ENCODE data around the gene GIMAP2. TPM values are rescaled to one million over a fixed set of nuclear protein-coding genes. Genes with fewer than 3 reads are reported as not detected.
A peak's percentile ranks its signal among the peaks of the same experiment; 100 is the strongest.
"Not testable (repeated sequence)": the region's sequence is repeated elsewhere in the genome, so short reads cannot be mapped to it uniquely, and the experiment has no call there.

The GIMAP2 gene
- 18.8 TPM for total RNA-seq
- polyA plus RNA-seq, result 10.1 TPM

- Histone ChIP-seq H3K4me1 (ENCODE audit: insufficient read depth) (no peaks in the 10 kb centered on the region), H3K4me3 (ENCODE audit: low read depth, low read length) (peak within 1 kb of the TSS; percentile 49), H3K36me3 (ENCODE audit: insufficient read depth) (peaks cover 3% of the 10 kb centered on the region), H3K27ac (ENCODE audit: low read depth) (peak within 1 kb of the TSS; percentile 65)
- WGBS, result 18% methylated on average over 6 of the region's 6 CpGs
- no peak for DNase-seq (ENCODE audit: extremely low spot score)
Observed at GRCh38 chr7:150685219-150686029, at the start of gene GIMAP2. TSS of gene GIMAP2 (plus strand) at chr7:150685706. CDS start at chr7:150687060, 1,354 bp downstream.

GRCh38 chr7:150641854-150642253 is 43.7 kb upstream of the GIMAP2 start:
- DNase-seq (ENCODE audit: extremely low spot score), result no peak

GRCh38 chr7:150642926-150643325 is 42.6 kb upstream of the GIMAP2 start:
- Histone ChIP-seq H3K4me3 (ENCODE audit: low read depth, low read length) (no peak overlapping the region), H3K4me1 (ENCODE audit: insufficient read depth) (no peaks in the 10 kb centered on the region), H3K27ac (ENCODE audit: low read depth) (no peak overlapping the region), H3K36me3 (ENCODE audit: insufficient read depth) (no peaks in the 10 kb centered on the region)
- no peak for DNase-seq (ENCODE audit: extremely low spot score)
- 81% methylated on average over 5 of the region's 5 CpGs for WGBS

More at GRCh38 chr7:150641854-150642253, 43.7 kb upstream of the GIMAP2 start:
- H3K36me3 ChIP-seq (ENCODE audit: insufficient read depth), result no peaks in the 10 kb centered on the region
- no peak overlapping the region for H3K4me3 ChIP-seq (ENCODE audit: low read depth, low read length)
- no peak overlapping the region for H3K27ac ChIP-seq (ENCODE audit: low read depth)
- no peaks in the 10 kb centered on the region for H3K4me1 ChIP-seq (ENCODE audit: insufficient read depth)

GRCh38 chr7:150645259-150646020 is 40.1 kb upstream of the GIMAP2 start:
- Histone ChIP-seq H3K4me1 (ENCODE audit: insufficient read depth) (no peaks in the 10 kb centered on the region), H3K36me3 (ENCODE audit: insufficient read depth) (no peaks in the 10 kb centered on the region), H3K4me3 (ENCODE audit: low read depth, low read length) (no peak overlapping the region), H3K27ac (ENCODE audit: low read depth) (no peak overlapping the region)
- DNase-seq (ENCODE audit: extremely low spot score), result no peak
- 77% methylated on average over 6 of the region's 6 CpGs for WGBS

GRCh38 chr7:150648353-150649079 is 37.0 kb upstream of the GIMAP2 start:
- Histone ChIP-seq H3K4me1 (ENCODE audit: insufficient read depth) (no peaks in the 10 kb centered on the region), H3K27ac (ENCODE audit: low read depth) (no peak overlapping the region), H3K36me3 (ENCODE audit: insufficient read depth) (no peaks in the 10 kb centered on the region), H3K4me3 (ENCODE audit: low read depth, low read length) (no peak overlapping the region)
- WGBS, result 62% methylated on average over 3 of the region's 3 CpGs
- no peak for DNase-seq (ENCODE audit: extremely low spot score)

- DNase-seq (ENCODE audit: extremely low spot score), result no peak
- H3K4me3 ChIP-seq (ENCODE audit: low read depth, low read length), result no peak overlapping the region
- H3K27ac ChIP-seq (ENCODE audit: low read depth), result no peak overlapping the region
- H3K4me1 ChIP-seq (ENCODE audit: insufficient read depth), result no peaks in the 10 kb centered on the region
- no peaks in the 10 kb centered on the region for H3K36me3 ChIP-seq (ENCODE audit: insufficient read depth)
- WGBS, result 44% methylated on average over 3 of the region's 3 CpGs
Observed at GRCh38 chr7:150649080-150649385, 36.5 kb upstream of the GIMAP2 start.

- no peak for DNase-seq (ENCODE audit: extremely low spot score)
- H3K4me1 ChIP-seq (ENCODE audit: insufficient read depth), result no peaks in the 10 kb centered on the region
- H3K4me3 ChIP-seq (ENCODE audit: low read depth, low read length), result no peak overlapping the region
- no peak overlapping the region for H3K27ac ChIP-seq (ENCODE audit: low read depth)
- no peaks in the 10 kb centered on the region for H3K36me3 ChIP-seq (ENCODE audit: insufficient read depth)
- 66% methylated on average over 2 of the region's 2 CpGs for WGBS
Observed at GRCh38 chr7:150654692-150655091, 30.8 kb upstream of the GIMAP2 start.

- H3K27ac ChIP-seq (ENCODE audit: low read depth), result no peak overlapping the region
Observed at GRCh38 chr7:150656047-150656446, 29.5 kb upstream of the GIMAP2 start.

GRCh38 chr7:150657526-150657925 is 28.0 kb upstream of the GIMAP2 start:
- DNase-seq (ENCODE audit: extremely low spot score), result no peak

More at GRCh38 chr7:150656047-150656446, 29.5 kb upstream of the GIMAP2 start:
- 77% methylated on average over 5 of the region's 5 CpGs for WGBS
- no peaks in the 10 kb centered on the region for H3K4me1 ChIP-seq (ENCODE audit: insufficient read depth)
- no peak for DNase-seq (ENCODE audit: extremely low spot score)
- no peaks in the 10 kb centered on the region for H3K36me3 ChIP-seq (ENCODE audit: insufficient read depth)
- H3K4me3 ChIP-seq (ENCODE audit: low read depth, low read length), result no peak overlapping the region

GRCh38 chr7:150660939-150661613 is 24.4 kb upstream of the GIMAP2 start:
- no peak for DNase-seq (ENCODE audit: extremely low spot score)
- Histone ChIP-seq H3K4me1 (ENCODE audit: insufficient read depth) (no peaks in the 10 kb centered on the region), H3K4me3 (ENCODE audit: low read depth, low read length) (no peak overlapping the region), H3K36me3 (ENCODE audit: insufficient read depth) (no peaks in the 10 kb centered on the region), H3K27ac (ENCODE audit: low read depth) (no peak overlapping the region)
- 70% methylated on average over 4 of the region's 4 CpGs for WGBS

More at GRCh38 chr7:150657526-150657925, 28.0 kb upstream of the GIMAP2 start:
- no peak overlapping the region for H3K4me3 ChIP-seq (ENCODE audit: low read depth, low read length)
- no peaks in the 10 kb centered on the region for H3K4me1 ChIP-seq (ENCODE audit: insufficient read depth)
- no peak overlapping the region for H3K27ac ChIP-seq (ENCODE audit: low read depth)
- WGBS, result 77% methylated on average over 3 of the region's 3 CpGs
- no peaks in the 10 kb centered on the region for H3K36me3 ChIP-seq (ENCODE audit: insufficient read depth)

- H3K36me3 ChIP-seq (ENCODE audit: insufficient read depth); DNase-seq (ENCODE audit: extremely low spot score); H3K4me3 ChIP-seq (ENCODE audit: low read depth, low read length); H3K27ac ChIP-seq (ENCODE audit: low read depth); H3K4me1 ChIP-seq (ENCODE audit: insufficient read depth): not testable (repeated sequence)
Observed at GRCh38 chr7:150662821-150663220, 22.7 kb upstream of the GIMAP2 start.

GRCh38 chr7:150663802-150664494 is 21.6 kb upstream of the GIMAP2 start:
- Histone ChIP-seq H3K4me1 (ENCODE audit: insufficient read depth) (no peaks in the 10 kb centered on the region), H3K36me3 (ENCODE audit: insufficient read depth) (no peaks in the 10 kb centered on the region), H3K27ac (ENCODE audit: low read depth) (no peak overlapping the region), H3K4me3 (ENCODE audit: low read depth, low read length) (no peak overlapping the region)
- DNase-seq (ENCODE audit: extremely low spot score), result no peak
- 84% methylated on average over 4 of the region's 4 CpGs for WGBS
